H1 (cell line): ENCODE data around the gene PLCB1. TPM values are rescaled to one million over a fixed set of nuclear protein-coding genes. Genes with fewer than 3 reads are reported as not detected.

ENCODE experiments used
- CTCF ChIA-PET: fragments of 300-600 bp; sonication (Branson Sonifier 250); formaldehyde crosslinking; loops from one replicate; lab custom pipeline; 2021; ENCODE audit not compliant: partially characterized antibody; lab: Charles Lee
- POLR2A ChIA-PET: fragments of 300-600 bp; sonication (Branson Sonifier 250); formaldehyde crosslinking; loops from one replicate; lab custom pipeline; 2021; ENCODE audit warnings: inconsistent platforms; ENCODE audit not compliant: partially characterized antibody; lab: Charles Lee
- DNase-seq, 2 experiments: peaks; one replicate each; pipeline versions ENCODE4 v3.0.0 to v3.0.0-alpha.2; 2010 to 2022; ENCODE audit warnings: low spot score in 2 of 2, low read depth in 1 of 2, mixed read lengths in 1 of 2
- FAIRE-seq: peaks from 2 replicates; lab custom pipeline; 2011; peaks lifted over from hg19 to GRCh38; lab: Jason Lieb, UNC
- H2AFZ ChIP-seq: 2 replicates; pipeline ENCODE4 v1.8.1; 2012; ENCODE audit warnings: low read length, inconsistent platforms
- H2AK5ac ChIP-seq: 2 replicates; pipeline ENCODE4 v1.6.1; 2013; ENCODE audit warnings: low read depth, low read length
- H2BK120ac ChIP-seq: replicated peaks from 2 replicates; pipeline ENCODE3; 2013; ENCODE audit warnings: low read depth, low read length, inconsistent platforms
- H2BK12ac ChIP-seq: 2 replicates; pipeline ENCODE4 v1.6.1; 2013; ENCODE audit warnings: low read depth, low read length
- H2BK15ac ChIP-seq: 2 replicates; pipeline ENCODE4 v1.6.1; 2013; ENCODE audit warnings: low read length
- H2BK20ac ChIP-seq: 2 replicates; pipeline ENCODE4 v1.6.1; 2013; ENCODE audit warnings: low read length
- H2BK5ac ChIP-seq: 2 replicates; pipeline ENCODE4 v1.6.1; 2013; ENCODE audit warnings: low read depth, low read length
- H3K14ac ChIP-seq: 2 replicates; pipeline ENCODE4 v1.6.1; 2013; ENCODE audit warnings: inconsistent platforms; ENCODE audit not compliant: insufficient read length
- H3K18ac ChIP-seq: 2 replicates; pipeline ENCODE4 v1.6.1; 2013; ENCODE audit warnings: low read length; ENCODE audit errors: extremely low read depth
- H3K23ac ChIP-seq: 2 replicates; pipeline ENCODE4 v1.6.1; 2013; ENCODE audit warnings: inconsistent platforms; ENCODE audit not compliant: insufficient read length
- H3K23me2 ChIP-seq: 2 replicates; pipeline ENCODE4 v1.6.1; 2013; ENCODE audit warnings: low read depth, low read length
- H3K27ac ChIP-seq: 2 replicates; pipeline ENCODE4 v1.6.1; 2011; ENCODE audit warnings: low read depth, low read length, inconsistent platforms
- H3K27me3 ChIP-seq, 4 experiments: replicated peaks in 1 of 4; 1 replicate in 1 of 4; 2 replicates in 3 of 4; pipeline versions ENCODE4 v1.6.1 to v1.8.1; 2011 to 2013; ENCODE audit warnings: low read length in 3 of 4, mild to moderate bottlenecking in 3 of 4, inconsistent platforms in 2 of 4, mixed read lengths in 2 of 4, moderate library complexity in 1 of 4; ENCODE audit not compliant: control insufficient read depth in 3 of 4, insufficient read depth in 3 of 4; ENCODE audit errors: extremely low read depth in 1 of 4
- H3K36me3 ChIP-seq, 4 experiments: 2 replicates each; pipeline versions ENCODE4 v1.6.1 to v1.8.1; 2011 to 2013; ENCODE audit warnings: mild to moderate bottlenecking in 4 of 4, low read length in 3 of 4, moderate library complexity in 2 of 4, control low read depth in 1 of 4, inconsistent platforms in 1 of 4; ENCODE audit not compliant: insufficient read depth in 4 of 4, control insufficient read depth in 2 of 4
- H3K4ac ChIP-seq: replicated peaks from 2 replicates; pipeline ENCODE3; 2013; ENCODE audit warnings: low read length, low read depth, mixed read lengths, inconsistent platforms; ENCODE audit not compliant: insufficient read length
- H3K4me1 ChIP-seq, 4 experiments: replicated peaks in 1 of 4; 1 replicate in 1 of 4; 2 replicates in 3 of 4; pipeline versions ENCODE4 v1.6.1 to v1.8.1; 2011 to 2013; ENCODE audit warnings: low read length in 3 of 4, inconsistent platforms in 2 of 4, mixed read lengths in 1 of 4; ENCODE audit not compliant: insufficient read depth in 4 of 4, control insufficient read depth in 3 of 4
- H3K4me2 ChIP-seq, 2 experiments: 2 replicates each; pipeline versions ENCODE4 v1.6.1 to v1.8.1; 2011 to 2013; ENCODE audit warnings: low read depth in 2 of 2, low read length in 2 of 2, control low read depth in 1 of 2, inconsistent platforms in 1 of 2, mild to moderate bottlenecking in 1 of 2; ENCODE audit not compliant: insufficient read depth in 1 of 2
- H3K4me3 ChIP-seq, 4 experiments: fragments of 200-600, 300-600 bp in 1 of 4; sonication (generic), shearing (Covaris generic), sonication (Bioruptor Twin) in 1 of 4; 2 replicates each; pipeline versions ENCODE4 v1.5.1 to v1.8.1; 2011 to 2016; ENCODE audit warnings: low read length in 4 of 4, low read depth in 3 of 4, control low read depth in 2 of 4, inconsistent platforms in 2 of 4, mild to moderate bottlenecking in 2 of 4, mixed read lengths in 1 of 4, moderate library complexity in 1 of 4; ENCODE audit not compliant: insufficient read depth in 2 of 4; ENCODE audit errors: extremely low read depth in 1 of 4
- H3K56ac ChIP-seq: replicated peaks from 2 replicates; pipeline ENCODE3; 2013; ENCODE audit warnings: low read depth, mild to moderate bottlenecking, mixed read lengths, low read length, inconsistent platforms; ENCODE audit not compliant: insufficient read length
- H3K79me1 ChIP-seq: 2 replicates; pipeline ENCODE4 v1.6.1; 2013; ENCODE audit warnings: low read depth, low read length, control low read depth
- H3K79me2 ChIP-seq, 2 experiments: 2 replicates each; pipeline versions ENCODE4 v1.6.1 to v1.8.1; 2012 to 2013; ENCODE audit warnings: low read length in 2 of 2, mild to moderate bottlenecking in 2 of 2, inconsistent platforms in 1 of 2; ENCODE audit not compliant: insufficient read depth in 2 of 2, control insufficient read depth in 1 of 2
- H3K9ac ChIP-seq, 4 experiments: replicated peaks in 1 of 4; 1 replicate in 1 of 4; 2 replicates in 3 of 4; pipeline versions ENCODE4 v1.6.1 to v1.8.1; 2011 to 2013; ENCODE audit warnings: low read depth in 3 of 4, low read length in 3 of 4, control low read depth in 2 of 4, mild to moderate bottlenecking in 2 of 4, moderate library complexity in 2 of 4, inconsistent platforms in 1 of 4; ENCODE audit errors: extremely low read depth in 1 of 4
- H3K9me3 ChIP-seq, 2 experiments: 2 replicates each; pipeline versions ENCODE4 v1.6.1 to v1.8.1; 2012 to 2013; ENCODE audit warnings: mild to moderate bottlenecking in 2 of 2, moderate library complexity in 2 of 2, control low read depth in 1 of 2, inconsistent platforms in 1 of 2, low read depth in 1 of 2, low read length in 1 of 2, mixed read lengths in 1 of 2; ENCODE audit not compliant: insufficient read depth in 2 of 2
- H4K20me1 ChIP-seq, 2 experiments: replicated peaks in 1 of 2; 2 replicates each; pipeline versions ENCODE3 to v1.8.1; 2011 to 2013; ENCODE audit warnings: inconsistent platforms in 2 of 2, low read length in 2 of 2, mild to moderate bottlenecking in 1 of 2; ENCODE audit not compliant: insufficient read depth in 2 of 2, control insufficient read depth in 1 of 2
- H4K5ac ChIP-seq: 2 replicates; pipeline ENCODE4 v1.6.1; 2013; ENCODE audit warnings: low read length, low read depth, mixed read lengths, inconsistent platforms; ENCODE audit not compliant: insufficient read length
- H4K8ac ChIP-seq: 2 replicates; pipeline ENCODE4 v1.8.0; 2013; ENCODE audit warnings: mild to moderate bottlenecking, moderate library complexity, low read length, inconsistent platforms; ENCODE audit not compliant: insufficient read depth; ENCODE audit errors: extremely low read depth
- H4K91ac ChIP-seq: replicated peaks from 2 replicates; pipeline ENCODE3; 2013; ENCODE audit warnings: low read length, mixed read lengths, inconsistent platforms; ENCODE audit not compliant: insufficient read length
- BACH1 ChIP-seq: IDR thresholded peaks from 2 replicates; pipeline ENCODE4 v1.6.1; 2012; ENCODE audit warnings: low read length, improper control_type of control experiment
- BRCA1 ChIP-seq: IDR thresholded peaks from 2 replicates; pipeline ENCODE4 v1.6.1; 2012; ENCODE audit warnings: low read depth, low read length, improper control_type of control experiment
- CBX8 ChIP-seq: fragments of 300-800, 300-1000 bp; sonication (generic); IDR thresholded peaks from 2 replicates; pipeline ENCODE4 v1.7.1; 2016; ENCODE audit warnings: low read depth, low read length, borderline replicate concordance
- CREB1 ChIP-seq: IDR thresholded peaks from 2 replicates; pipeline ENCODE4 v1.6.1; 2012; ENCODE audit warnings: inconsistent platforms
- EZH2 ChIP-seq: fragments of 200-600 bp; sonication (generic); IDR thresholded peaks from 2 replicates; pipeline ENCODE4 v1.7.1; 2012; ENCODE audit warnings: low read depth, mild to moderate bottlenecking, moderate library complexity, low read length, inconsistent platforms; ENCODE audit not compliant: severe bottlenecking
- GTF2F1 ChIP-seq: IDR thresholded peaks from 2 replicates; pipeline ENCODE4 v1.6.1; 2012; ENCODE audit warnings: low read depth, low read length, improper control_type of control experiment, borderline replicate concordance
- JUN ChIP-seq: IDR thresholded peaks from 2 replicates; pipeline ENCODE4 v1.6.1; 2011; ENCODE audit warnings: low read depth, mild to moderate bottlenecking, improper control_type of control experiment, low read length
- PHF8 ChIP-seq: fragments of 200-600 bp; sonication (generic); conservative IDR thresholded peaks from 2 replicates; pipeline ENCODE4 v1.7.1; 2012; ENCODE audit warnings: low read depth, mild to moderate bottlenecking, inconsistent platforms, low read length, moderate library complexity
- POLR2AphosphoS5 ChIP-seq: IDR thresholded peaks from 2 replicates; pipeline ENCODE4 v1.6.1; 2011; ENCODE audit warnings: low read depth, low read length
- POU5F1 ChIP-seq: IDR thresholded peaks from 2 replicates; pipeline ENCODE4 v1.6.1; 2011; ENCODE audit warnings: low read depth, mild to moderate bottlenecking, low read length, moderate library complexity
- SIRT6 ChIP-seq: IDR thresholded peaks from one replicate; pipeline ENCODE4 v1.7.1; 2012; ENCODE audit warnings: low read length, inconsistent platforms
- SP4 ChIP-seq: IDR thresholded peaks from 2 replicates; pipeline ENCODE4 v1.6.1; 2012; ENCODE audit warnings: low read length, inconsistent platforms
- TAF7 ChIP-seq: optimal IDR thresholded peaks from 2 replicates; pipeline ENCODE3; 2011; ENCODE audit warnings: low read depth, mild to moderate bottlenecking, inconsistent platforms, low read length, moderate library complexity, borderline replicate concordance
- TBP ChIP-seq: IDR thresholded peaks from 2 replicates; pipeline ENCODE4 v1.6.1; 2011; ENCODE audit warnings: low read depth, low read length, improper control_type of control experiment
- TCF12 ChIP-seq: IDR thresholded peaks from 2 replicates; pipeline ENCODE4 v1.6.1; 2011; ENCODE audit warnings: low read depth, mild to moderate bottlenecking, low read length
- ZNF274 ChIP-seq: IDR thresholded peaks from 2 replicates; pipeline ENCODE4 v1.7.0; 2012; ENCODE audit warnings: low read length, borderline replicate concordance; ENCODE audit errors: extremely low read depth
- WGBS, 2 experiments: shearing (Covaris generic) in 1 of 2; methylation state at CpG; one replicate each; pipeline versions ENCODE4 v1.1.6 to v1.1.7; 2013 to 2015; ENCODE audit warnings: low lambda C conversion rate in 2 of 2, mixed read lengths in 2 of 2, inconsistent platforms in 1 of 2, low coverage in 1 of 2, missing lambda C conversion rate in 1 of 2; ENCODE audit not compliant: insufficient replicate concordance in 2 of 2, insufficient coverage in 1 of 2, insufficient read length in 1 of 2; ENCODE audit errors: extremely low coverage in 1 of 2, missing lambda C conversion rate in 1 of 2; 5-methylcytosine and 5-hydroxymethylcytosine counted together
- polyA plus RNA-seq, 7 experiments: library from polyadenylated mRNA; depleted of rRNA in 3 of 7; stranded (reverse) in 5 of 7; unstranded in 2 of 7; fragments of >200 nt in 5 of 7; fragments of 200-250 nt in 2 of 7; gene quantifications; 1 replicate in 5 of 7; 2 replicates in 1 of 7; 4 replicates in 1 of 7; pipeline versions ENCODE4 v1.2.1 to v1.2.3, GENCODE V29; 2011 to 2013; ENCODE audit warnings: missing spikeins in 2 of 7, mixed read lengths in 2 of 7
- total RNA-seq: library from RNA; stranded (reverse); fragmentation: NEBNext Ultra II Directional; extraction: Animal tissue kit (Norgen Biotek cat#: 25700); gene quantifications from 2 replicates; pipeline ENCODE4 v1.2.1, GENCODE V29; 2021

The PLCB1 gene
- total and polyA plus RNA-seq, 2 of the 8 experiments (the other 6 are each of a cell fraction or from before 2014, with no cell fraction given) = 2.6 to 9.1 TPM

DNA sequence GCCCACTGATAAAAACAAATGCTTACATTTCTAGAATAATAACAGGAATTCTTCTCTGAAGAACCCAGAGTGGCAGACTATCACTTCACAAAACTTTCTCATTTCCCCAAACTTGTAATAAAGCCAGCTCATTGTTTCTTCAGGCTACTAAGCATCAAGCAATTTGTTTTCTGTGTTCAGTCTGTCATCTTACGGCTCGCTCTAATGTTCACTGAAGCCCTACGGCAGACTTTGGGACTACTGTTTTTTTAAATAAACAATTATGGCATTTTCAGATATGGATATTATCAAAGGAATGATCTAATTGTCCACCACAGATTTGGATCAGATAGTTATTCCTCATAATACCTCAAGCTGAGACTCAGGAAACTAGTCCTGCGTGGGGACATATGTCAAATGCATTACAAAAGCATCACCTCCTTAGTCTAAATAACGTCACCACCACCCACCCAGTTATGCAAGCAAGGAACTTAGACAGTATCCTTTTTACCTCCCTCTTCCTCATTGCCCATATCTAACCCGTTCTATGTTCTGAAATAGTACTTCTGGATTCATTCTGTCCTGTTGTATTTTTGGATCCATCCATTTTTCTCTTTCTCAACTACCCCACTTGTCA is 415.1 kb downstream of the PLCB1 start:
- Histone ChIP-seq H3K14ac (no peak overlapping the region), H2AK5ac (no peak overlapping the region), H3K4ac (no peak overlapping the region), H4K91ac (no peak overlapping the region), H3K9me3 (no peaks in the 10 kb centered on the region), H2BK20ac (no peak overlapping the region), H3K27me3 (no peaks in the 10 kb centered on the region), H3K4me2 (no peak overlapping the region), H2BK12ac (no peak overlapping the region), H3K4me1 (no peaks in the 10 kb centered on the region), H3K23me2 (no peaks in the 10 kb centered on the region), H3K9ac (no peak overlapping the region), H4K8ac (no peak overlapping the region), H3K18ac (no peak overlapping the region), H3K23ac (no peak overlapping the region), H3K27ac (no peak overlapping the region), H3K79me1 (no peaks in the 10 kb centered on the region), H4K20me1 (no peaks in the 10 kb centered on the region), H2BK5ac (no peak overlapping the region), H4K5ac (no peak overlapping the region), H2BK15ac (no peak overlapping the region), H3K56ac (no peak overlapping the region), H2AFZ (no peak overlapping the region), H2BK120ac (no peak overlapping the region), H3K4me3 (no peak overlapping the region), H3K79me2 (no peaks in the 10 kb centered on the region), H3K36me3 (no peaks in the 10 kb centered on the region)
- 81% methylated on average over 6 of the region's 6 CpGs; no CpG with 5 or more reads in 1 of the 2 experiments for WGBS, 2 experiments
- ChIA-PET POLR2A (no interaction called here), CTCF (interaction anchor here (2.7 kb wide), 1 partner anchor 11 kb away, joined by 19 read pairs; no protein-coding TSS in a partner anchor)
- FAIRE-seq (no peak), DNase-seq (no peak)
- TF ChIP-seq BACH1 (no peak), CREB1 (no peak), POU5F1 (no peak), GTF2F1 (no peak), CBX8 (no peak), SIRT6 (no peak), TAF7 (no peak), BRCA1 (no peak), EZH2 (no peak), ZNF274 (no peak), SP4 (no peak), PHF8 (no peak), TBP (no peak), POLR2AphosphoS5 (no peak), TCF12 (no peak), JUN (no peak)
